ENCODE measurements around the gene PARM1. TPM values are rescaled to one million over a fixed set of nuclear protein-coding genes. Genes with fewer than 3 reads are reported as not detected.

PARM1 gene
- total RNA-seq, 2 donors from 2014 or later, result 266 to 282 TPM

DNA sequence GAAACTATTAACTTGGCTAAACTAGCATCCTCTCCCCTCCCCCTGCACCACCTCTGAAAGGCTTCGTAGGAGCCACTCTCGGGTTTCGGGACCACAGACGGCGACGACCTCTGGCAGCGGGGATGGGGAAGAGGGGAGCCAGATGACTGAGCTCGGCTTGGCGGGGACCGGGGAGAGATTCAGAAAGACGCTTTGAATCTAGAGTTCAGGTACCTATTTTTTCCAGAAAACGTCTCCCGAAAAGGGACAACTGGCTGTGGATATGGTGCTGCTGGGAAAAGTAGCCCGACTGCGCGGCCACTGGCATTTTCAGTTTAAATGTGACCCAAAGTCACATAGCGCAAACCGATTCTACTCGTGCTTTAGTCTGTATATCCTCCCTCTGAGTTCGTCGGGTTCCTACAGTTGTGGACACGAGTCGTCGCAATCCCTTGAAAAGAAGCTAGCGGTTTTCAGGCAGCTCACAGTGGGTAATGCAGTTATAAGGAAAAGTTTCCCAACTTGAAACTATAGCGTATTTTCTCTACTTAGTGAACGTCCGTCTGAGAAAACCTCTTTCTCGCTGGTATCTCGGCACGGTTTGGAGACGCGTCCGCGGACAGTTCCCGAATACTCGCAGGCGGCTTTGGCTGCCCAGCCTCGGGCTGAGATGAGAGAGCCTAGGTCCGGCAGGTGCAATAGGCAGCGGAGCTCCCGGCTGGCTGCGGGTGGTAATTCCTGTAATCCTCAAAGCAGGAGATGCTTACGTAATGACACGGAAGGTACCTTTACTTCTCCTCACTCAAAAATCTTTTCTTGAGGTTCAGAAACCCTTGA is 1.3 kb downstream of the PARM1 start:
- ATAC-seq, result peak; percentile 39
- intact Hi-C loops (cut with DNase I, micrococcal nuclease), result no loop called here
- peak; percentile 45 to 68 for DNase-seq

- intact Hi-C loops (cut with DNase I, micrococcal nuclease), result no loop called here
Measured at GRCh38 chr4:74934888-74935287, 2.0 kb downstream of the PARM1 start.

DNA sequence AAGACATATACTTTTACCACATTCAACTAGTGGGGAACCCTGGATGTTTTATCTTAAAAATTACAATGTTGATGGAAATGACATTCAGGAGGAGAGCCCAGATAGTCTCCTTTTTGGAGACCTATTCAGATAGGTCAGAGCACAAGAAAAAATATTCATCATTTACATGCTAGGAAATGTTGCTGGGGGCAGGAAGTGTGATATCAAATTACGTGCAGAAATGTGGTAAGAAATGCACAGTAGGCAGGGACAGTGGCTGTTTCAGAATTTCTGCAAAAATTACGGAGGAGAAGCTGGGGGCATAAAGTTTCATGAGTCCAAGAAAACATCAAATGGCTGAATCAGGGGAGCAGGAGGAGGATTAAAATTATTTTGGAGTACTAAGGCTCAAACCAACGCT is 8.2 kb downstream of the PARM1 start:
- no peak for ATAC-seq
- intact Hi-C loops (cut with DNase I, micrococcal nuclease), result no loop called here
- no peak for DNase-seq

More at GRCh38 chr4:74934888-74935287, 2.0 kb downstream of the PARM1 start:
- DNase-seq (no peak), ATAC-seq (no peak)

GRCh38 chr4:74942251-74942917 is 9.5 kb downstream of the PARM1 start:
- DNase-seq (no peak), ATAC-seq (no peak)
- intact Hi-C loops (cut with DNase I, micrococcal nuclease), result no loop called here

DNA sequence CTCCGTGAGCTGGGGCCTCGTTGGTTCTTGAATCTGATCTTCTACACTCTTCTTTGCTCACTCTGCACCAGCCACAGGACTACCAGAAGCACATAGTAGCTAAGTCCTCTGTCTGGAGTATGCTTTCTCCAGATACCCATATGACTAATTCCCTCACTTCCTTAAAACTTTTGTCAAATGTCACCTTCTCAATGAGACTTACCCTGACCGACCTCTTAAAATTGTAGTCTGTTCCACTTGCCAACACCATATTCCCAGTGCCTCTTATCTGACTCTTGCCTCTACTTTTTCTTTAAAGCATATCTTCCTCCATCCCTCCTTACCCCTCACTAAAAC is 10.0 kb downstream of the PARM1 start:
- intact Hi-C loops (cut with DNase I, micrococcal nuclease), result no loop called here
- no peak for DNase-seq
- ATAC-seq, result no peak

- peak; percentile 53 to 66 for DNase-seq
- peak; percentile 73 for ATAC-seq
- intact Hi-C loops (cut with DNase I, micrococcal nuclease), result no loop called here
Measured at GRCh38 chr4:74944354-74944793, 11.5 kb downstream of the PARM1 start.

GRCh38 chr4:74946196-74946595 is 13.3 kb downstream of the PARM1 start:
- DNase-seq, result no peak
- intact Hi-C loops (cut with DNase I, micrococcal nuclease), result no loop called here
- no peak for ATAC-seq

DNA sequence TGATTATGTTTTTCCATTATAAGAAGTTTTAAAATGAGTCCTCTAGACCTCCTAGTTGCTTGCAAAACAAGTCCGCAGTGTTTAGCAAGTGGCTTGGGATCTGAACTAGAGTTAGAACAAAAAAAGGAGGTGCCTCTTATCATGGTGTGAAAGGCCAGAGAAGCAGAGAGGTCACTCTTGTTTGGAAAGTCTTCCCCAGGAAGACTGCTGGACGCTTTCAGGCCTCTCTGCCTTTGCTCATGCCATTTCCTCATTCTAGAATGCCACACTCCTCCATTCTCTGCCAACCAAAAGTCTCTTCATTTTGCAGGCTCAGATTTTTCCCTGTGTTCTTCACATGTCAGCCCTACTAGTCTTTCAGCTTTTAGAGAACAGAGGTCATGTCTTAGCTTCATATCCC is 14.9 kb downstream of the PARM1 start:
- intact Hi-C loops (cut with DNase I, micrococcal nuclease), result no loop called here
- DNase-seq (no peak), ATAC-seq (peak; percentile 35)

GRCh38 chr4:74948236-74948635 is 15.3 kb downstream of the PARM1 start:
- ATAC-seq, result peak; percentile 83
- intact Hi-C loops (cut with DNase I, micrococcal nuclease), result no loop called here
- DNase-seq, result peak; percentile 23 to 43

- ATAC-seq, result no peak
- intact Hi-C loops (cut with DNase I, micrococcal nuclease), result no loop called here
- no peak for DNase-seq
Measured at GRCh38 chr4:74950200-74950599, 17.3 kb downstream of the PARM1 start.

DNA sequence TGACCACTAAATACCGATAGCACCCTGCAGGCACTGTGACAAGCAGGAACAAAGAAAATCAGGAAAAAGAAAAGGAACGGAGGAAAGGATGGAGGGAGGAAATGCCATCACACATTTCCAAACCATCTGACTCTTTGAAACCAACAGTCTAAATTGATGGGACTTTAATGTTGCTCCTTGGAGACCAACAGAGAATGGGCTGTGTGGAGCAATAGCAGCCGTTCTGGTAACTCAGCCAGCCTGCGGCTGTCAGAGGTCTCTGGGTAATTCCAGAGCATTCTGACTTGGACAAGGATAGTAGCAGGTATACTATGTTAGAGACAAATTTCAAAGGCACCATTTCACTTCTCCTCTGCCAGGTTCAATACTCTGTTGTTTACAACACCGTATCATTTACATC is 18.0 kb downstream of the PARM1 start:
- intact Hi-C loops (cut with DNase I, micrococcal nuclease), result no loop called here

GRCh38 chr4:74953647-74954046 is 20.7 kb downstream of the PARM1 start:
- intact Hi-C loops (cut with DNase I, micrococcal nuclease), result no loop called here
- no peak for ATAC-seq
- DNase-seq, result no peak

More for the DNA sequence above, 18.0 kb downstream of the PARM1 start:
- no peak for DNase-seq
- no peak for ATAC-seq

GRCh38 chr4:74958881-74959280 is 26.0 kb downstream of the PARM1 start:
- intact Hi-C loops (cut with DNase I, micrococcal nuclease), result no loop called here
- no peak for ATAC-seq
- no peak for DNase-seq

- DNase-seq, result no peak
- intact Hi-C loops (cut with DNase I, micrococcal nuclease), result no loop called here
- ATAC-seq, result no peak
Measured at GRCh38 chr4:74961230-74961629, 28.3 kb downstream of the PARM1 start.

DNA sequence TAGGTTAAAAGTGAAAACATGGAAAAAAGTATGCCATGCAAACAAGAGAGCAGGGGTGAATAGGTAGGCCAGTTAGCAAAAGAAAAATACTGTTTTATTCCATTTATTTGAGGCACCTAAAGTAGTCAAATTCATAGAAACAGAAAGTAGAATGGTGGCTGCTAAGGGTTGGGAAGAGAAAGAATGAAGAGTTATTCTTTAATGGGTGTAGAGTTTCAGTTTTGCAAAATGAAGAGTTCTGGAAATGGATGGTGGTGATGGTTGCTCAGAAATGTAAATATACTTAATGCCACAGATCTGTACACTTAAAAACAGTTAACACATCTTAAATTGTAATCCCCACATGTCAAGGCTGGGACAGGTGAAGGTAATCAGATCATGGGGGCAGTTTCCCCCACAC is 29.7 kb downstream of the PARM1 start:
- intact Hi-C loops (cut with DNase I, micrococcal nuclease), result no loop called here
- ATAC-seq (no peak), DNase-seq (no peak)

DNA sequence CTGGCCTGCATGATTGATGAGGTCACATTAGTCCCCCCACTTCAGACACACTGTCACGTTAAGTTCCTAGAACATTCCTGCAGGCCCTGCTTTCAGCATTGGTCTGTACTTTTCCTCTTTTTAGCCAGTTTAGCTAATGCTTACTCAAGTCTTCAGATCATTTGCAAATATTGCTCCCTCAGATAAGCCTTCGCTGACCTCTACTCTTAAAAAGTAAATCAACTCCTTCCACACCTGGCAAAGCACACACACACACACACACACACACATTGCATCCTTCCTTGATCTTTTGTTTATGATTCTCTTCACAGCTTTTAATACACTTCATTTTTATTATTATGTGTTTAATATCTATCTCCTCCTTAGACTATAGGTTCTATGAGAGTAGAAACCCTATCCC is 31.4 kb downstream of the PARM1 start:
- ATAC-seq, result no peak
- intact Hi-C loops (cut with DNase I, micrococcal nuclease), result no loop called here
- DNase-seq, result no peak

- ATAC-seq (no peak), DNase-seq (no peak)
- intact Hi-C loops (cut with DNase I, micrococcal nuclease), result no loop called here
Measured at GRCh38 chr4:74967324-74967723, 34.4 kb downstream of the PARM1 start.

DNA sequence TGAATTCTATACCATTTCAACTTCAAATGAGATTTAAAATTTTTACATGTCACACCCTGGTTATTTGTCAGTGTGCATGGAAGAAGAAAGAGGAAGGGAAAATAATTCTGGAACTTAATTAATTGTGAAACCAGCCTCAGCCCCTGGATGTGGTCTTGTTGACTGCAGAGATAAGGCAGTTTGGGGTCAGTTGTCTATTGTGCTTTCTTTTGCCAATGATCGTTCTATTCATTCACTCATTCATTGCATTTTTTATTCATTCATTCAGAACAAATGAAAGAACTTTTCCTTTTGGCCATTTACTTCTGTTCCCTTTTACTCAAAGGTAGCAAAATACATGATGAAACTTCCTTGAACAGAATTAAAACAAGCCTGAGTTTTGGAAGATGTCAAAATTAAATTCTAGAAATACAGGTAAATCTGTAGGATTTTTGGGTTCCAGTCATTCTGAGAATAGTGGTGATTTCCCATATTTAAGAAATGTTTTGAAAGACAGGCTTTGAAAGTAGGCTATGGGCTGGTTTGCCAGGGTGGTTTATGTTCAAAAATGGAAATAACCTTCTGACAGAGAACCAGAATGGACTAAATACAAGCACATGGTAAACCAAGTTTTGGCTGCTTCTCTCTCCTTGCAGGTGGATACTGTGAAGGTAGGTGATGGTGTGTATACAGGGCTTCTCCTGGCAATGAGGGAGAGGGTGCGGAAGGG is 35.7 kb downstream of the PARM1 start:
- intact Hi-C loops (cut with DNase I, micrococcal nuclease), result no loop called here
- no peak for ATAC-seq
- no peak for DNase-seq

DNA sequence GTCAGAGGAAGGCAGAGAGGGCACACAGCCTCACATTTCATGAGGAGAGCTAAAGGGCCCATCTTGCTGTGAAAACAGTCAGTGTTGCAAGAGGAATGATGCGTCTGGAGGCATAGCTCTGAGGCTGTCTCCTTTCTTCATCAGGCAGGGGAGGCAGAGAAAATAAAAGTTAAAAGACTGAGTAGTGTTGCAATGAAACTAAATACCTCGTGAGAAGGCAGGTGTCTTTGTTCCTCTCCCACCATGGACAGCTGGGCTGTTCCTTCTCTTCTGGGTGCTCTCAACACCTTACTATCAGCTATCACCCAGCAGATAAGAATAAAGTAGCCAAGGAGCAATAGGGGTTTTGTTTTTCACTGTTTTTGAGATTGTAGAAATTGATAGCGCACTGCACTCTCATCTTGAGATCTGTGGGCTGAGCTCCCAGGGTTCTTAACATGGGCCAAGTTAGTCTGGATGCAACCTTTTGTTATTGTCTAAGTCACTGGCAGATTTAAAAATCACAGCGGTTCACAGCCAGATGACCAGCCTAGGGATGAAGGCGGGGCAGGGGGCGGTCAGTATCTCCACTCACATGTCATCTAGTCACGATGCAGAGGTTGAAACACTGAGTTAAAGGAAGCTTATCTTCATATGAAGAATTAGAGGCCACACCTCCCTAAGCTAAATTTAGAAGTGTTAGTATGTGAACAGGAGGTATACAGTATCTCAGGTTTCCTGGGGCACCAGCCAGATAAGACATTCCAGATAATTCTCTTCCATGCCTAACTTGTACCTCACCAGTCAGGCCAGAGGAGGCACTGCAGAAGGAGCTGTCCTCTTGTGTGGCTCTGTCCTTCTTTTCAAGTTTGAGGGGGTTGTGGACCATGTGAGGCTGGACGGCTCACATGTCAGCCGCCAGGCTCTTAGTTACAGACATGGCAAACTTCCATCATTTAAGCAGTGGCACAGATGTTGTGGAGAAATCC is 36.9 kb downstream of the PARM1 start:
- ATAC-seq (peak; percentile 76), DNase-seq (no peak)
- intact Hi-C loops (cut with DNase I, micrococcal nuclease), result no loop called here
